ENCODE data around the gene AUTS2.

AUTS2 gene

DNA sequence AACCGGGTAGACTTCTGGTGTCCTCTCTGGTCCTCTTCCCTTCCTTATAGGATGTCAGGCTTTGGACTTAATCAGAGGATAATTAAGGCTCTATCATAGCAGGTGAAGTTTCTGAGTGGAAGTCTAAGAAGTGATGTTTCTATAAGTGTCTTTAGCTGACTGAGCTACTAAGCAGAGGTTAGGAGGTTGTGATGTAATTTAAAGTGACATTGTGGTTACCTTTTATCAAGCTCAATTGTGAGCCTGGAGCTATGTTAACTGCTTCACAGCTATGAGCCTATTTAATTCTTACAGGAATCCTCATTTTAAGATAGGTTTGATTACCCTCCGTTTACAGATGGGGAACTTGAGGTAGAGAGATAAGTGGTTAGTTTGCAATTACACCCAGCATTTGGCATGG is 365.1 kb downstream of the AUTS2 start:
- Histone ChIP-seq H3K4me3 (ENCODE audit: low read depth, low read length, poor library complexity, severe bottlenecking) (peak overlapping the region; percentile 31), H4K20me1 (ENCODE audit: insufficient read depth, low read length) (no peaks in the 10 kb centered on the region), H3K9ac (ENCODE audit: low read length) (peak overlapping the region; percentile 36; the same call in 1 of the 2 replicates), H3K27ac (ENCODE audit: low read depth, low read length, poor library complexity, severe bottlenecking) (peak overlapping the region; percentile 91), H2AFZ (ENCODE audit: low read length) (no peak overlapping the region), H3K4me2 (ENCODE audit: low read length) (peak overlapping the region; percentile 62), H3K27me3 (ENCODE audit: insufficient read depth, low read length) (no peaks in the 10 kb centered on the region), H3K9me2 (ENCODE audit: low read depth, low read length) (no peaks in the 10 kb centered on the region), H3K79me2 (ENCODE audit: insufficient read depth, low read length) (peaks cover 50% of the 10 kb centered on the region), H3K36me3 (ENCODE audit: insufficient read depth, low read length) (no peaks in the 10 kb centered on the region), H3F3A (ENCODE audit: insufficient read depth, low read length) (no peaks in the 10 kb centered on the region), H3K9me3 (ENCODE audit: low read length) (no peaks in the 10 kb centered on the region), H3K4me1 (ENCODE audit: insufficient read depth, low read length, severe bottlenecking) (peaks cover 65% of the 10 kb centered on the region)
- TF ChIP-seq EZH2 (IDR thresholded peaks at IDR 0.05; ENCODE audit: borderline replicate concordance, low read length), result no peak
- TF ChIP-seq, protein P1, sequence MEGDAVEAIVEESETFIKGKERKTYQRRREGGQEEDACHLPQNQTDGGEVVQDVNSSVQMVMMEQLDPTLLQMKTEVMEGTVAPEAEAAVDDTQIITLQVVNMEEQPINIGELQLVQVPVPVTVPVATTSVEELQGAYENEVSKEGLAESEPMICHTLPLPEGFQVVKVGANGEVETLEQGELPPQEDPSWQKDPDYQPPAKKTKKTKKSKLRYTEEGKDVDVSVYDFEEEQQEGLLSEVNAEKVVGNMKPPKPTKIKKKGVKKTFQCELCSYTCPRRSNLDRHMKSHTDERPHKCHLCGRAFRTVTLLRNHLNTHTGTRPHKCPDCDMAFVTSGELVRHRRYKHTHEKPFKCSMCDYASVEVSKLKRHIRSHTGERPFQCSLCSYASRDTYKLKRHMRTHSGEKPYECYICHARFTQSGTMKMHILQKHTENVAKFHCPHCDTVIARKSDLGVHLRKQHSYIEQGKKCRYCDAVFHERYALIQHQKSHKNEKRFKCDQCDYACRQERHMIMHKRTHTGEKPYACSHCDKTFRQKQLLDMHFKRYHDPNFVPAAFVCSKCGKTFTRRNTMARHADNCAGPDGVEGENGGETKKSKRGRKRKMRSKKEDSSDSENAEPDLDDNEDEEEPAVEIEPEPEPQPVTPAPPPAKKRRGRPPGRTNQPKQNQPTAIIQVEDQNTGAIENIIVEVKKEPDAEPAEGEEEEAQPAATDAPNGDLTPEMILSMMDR (IDR thresholded peaks at IDR 0.05; ENCODE audit: low read length), result no peak

DNA sequence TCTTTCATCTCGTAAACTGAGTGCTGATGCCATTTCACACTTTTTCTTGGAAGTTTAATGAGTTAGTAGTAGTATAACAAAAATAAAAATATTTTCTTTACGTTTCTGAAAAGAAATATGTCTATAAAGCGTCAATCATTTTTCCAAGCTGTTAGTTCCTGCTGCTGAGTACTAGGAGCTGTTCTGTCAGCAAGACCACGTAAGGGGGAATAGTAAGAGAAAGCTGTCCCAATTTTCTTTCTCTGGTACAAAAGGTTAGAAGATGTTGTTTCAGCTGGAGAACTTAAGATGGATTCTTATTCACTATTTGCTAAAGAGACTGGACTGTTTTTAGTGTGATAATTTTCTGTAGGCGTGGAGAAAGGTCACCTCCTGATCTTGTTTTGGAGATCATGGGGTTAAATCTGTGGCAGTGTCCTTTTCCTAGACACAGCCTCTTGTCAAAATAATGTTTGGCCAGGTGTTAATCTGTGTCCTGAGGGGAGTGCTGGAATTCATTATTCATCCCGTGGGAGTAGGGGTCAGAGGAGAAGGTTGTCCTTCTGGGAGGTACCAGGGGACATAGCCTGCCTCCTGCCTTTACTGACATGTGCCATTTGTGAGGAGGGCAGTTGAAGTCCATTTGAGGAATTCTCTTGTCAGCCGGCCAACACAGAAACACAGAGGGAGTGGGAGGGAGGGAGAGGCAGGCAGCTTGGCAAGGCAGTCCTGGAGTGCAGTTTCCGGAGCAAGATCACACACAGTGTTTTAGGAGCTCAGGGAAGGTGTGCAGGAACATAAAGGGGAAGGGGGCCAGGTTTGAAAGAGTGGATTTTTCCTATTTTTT is 368.7 kb downstream of the AUTS2 start:
- Histone ChIP-seq H3K9ac (ENCODE audit: low read length) (no peak overlapping the region), H3F3A (ENCODE audit: insufficient read depth, low read length) (no peaks in the 10 kb centered on the region), H3K27ac (ENCODE audit: low read depth, low read length, poor library complexity, severe bottlenecking) (no peak overlapping the region), H3K36me3 (ENCODE audit: insufficient read depth, low read length) (no peaks in the 10 kb centered on the region), H3K9me3 (ENCODE audit: low read length) (no peaks in the 10 kb centered on the region), H3K4me3 (ENCODE audit: low read depth, low read length, poor library complexity, severe bottlenecking) (no peak overlapping the region), H3K27me3 (ENCODE audit: insufficient read depth, low read length) (no peaks in the 10 kb centered on the region), H3K4me1 (ENCODE audit: insufficient read depth, low read length, severe bottlenecking) (peaks cover 31% of the 10 kb centered on the region), H2AFZ (ENCODE audit: low read length) (no peak overlapping the region), H3K4me2 (ENCODE audit: low read length) (no peak overlapping the region), H3K9me2 (ENCODE audit: low read depth, low read length) (no peaks in the 10 kb centered on the region), H4K20me1 (ENCODE audit: insufficient read depth, low read length) (no peaks in the 10 kb centered on the region), H3K79me2 (ENCODE audit: insufficient read depth, low read length) (peaks cover 28% of the 10 kb centered on the region)
- TF ChIP-seq, protein P1 (IDR thresholded peaks at IDR 0.05; ENCODE audit: low read length), result no peak
- TF ChIP-seq EZH2 (IDR thresholded peaks at IDR 0.05; ENCODE audit: borderline replicate concordance, low read length), result no peak

DNA sequence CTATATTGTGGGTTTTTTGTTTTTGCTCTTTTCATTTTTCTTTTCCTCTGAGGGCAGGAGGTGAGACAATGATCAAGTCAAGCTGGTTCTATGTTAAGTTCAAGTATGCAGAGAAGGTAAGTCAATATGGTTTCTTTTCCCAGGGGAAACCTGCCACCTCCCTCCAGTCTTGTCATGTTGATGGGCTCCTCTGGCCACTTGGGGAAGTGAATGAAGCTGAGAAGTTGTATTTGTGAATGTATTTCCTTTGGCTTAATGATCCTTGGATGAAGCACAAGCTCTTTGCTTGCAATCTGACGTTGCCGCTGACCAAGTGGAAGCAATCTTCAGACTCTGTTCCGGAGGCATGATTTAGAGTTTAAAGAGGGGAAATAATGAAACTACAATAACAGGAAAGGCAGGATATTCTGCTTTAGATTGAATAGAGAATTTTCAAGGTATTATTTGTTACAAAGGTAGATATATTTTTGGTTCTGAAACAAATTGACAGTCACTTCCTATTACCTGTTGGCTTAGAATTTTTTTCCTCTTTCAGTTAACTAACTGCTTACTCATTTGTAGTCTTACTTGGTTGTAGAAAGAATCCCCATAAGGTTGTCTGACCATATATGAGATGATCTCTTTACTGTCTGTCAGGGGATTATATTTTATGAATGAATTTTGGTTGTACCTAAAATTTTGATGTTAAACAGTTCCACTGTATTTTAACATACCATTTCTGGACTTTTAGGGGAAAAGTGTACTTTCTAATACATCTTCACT is 369.6 kb downstream of the AUTS2 start:
- peaks cover 35% of the 10 kb centered on the region for H3K79me2 ChIP-seq (ENCODE audit: insufficient read depth, low read length)

More for the DNA sequence above, 369.6 kb downstream of the AUTS2 start:
- Histone ChIP-seq H3K27ac (ENCODE audit: low read depth, low read length, poor library complexity, severe bottlenecking) (no peak overlapping the region), H3K27me3 (ENCODE audit: insufficient read depth, low read length) (no peaks in the 10 kb centered on the region), H3K9ac (ENCODE audit: low read length) (no peak overlapping the region), H3K4me2 (ENCODE audit: low read length) (no peak overlapping the region), H3K4me1 (ENCODE audit: insufficient read depth, low read length, severe bottlenecking) (peaks cover 23% of the 10 kb centered on the region), H2AFZ (ENCODE audit: low read length) (no peak overlapping the region), H3K9me3 (ENCODE audit: low read length) (no peaks in the 10 kb centered on the region), H3K4me3 (ENCODE audit: low read depth, low read length, poor library complexity, severe bottlenecking) (no peak overlapping the region), H3K9me2 (ENCODE audit: low read depth, low read length) (no peaks in the 10 kb centered on the region), H4K20me1 (ENCODE audit: insufficient read depth, low read length) (no peaks in the 10 kb centered on the region), H3F3A (ENCODE audit: insufficient read depth, low read length) (no peaks in the 10 kb centered on the region), H3K36me3 (ENCODE audit: insufficient read depth, low read length) (no peaks in the 10 kb centered on the region)
- TF ChIP-seq, protein P1 (IDR thresholded peaks at IDR 0.05; ENCODE audit: low read length), result no peak
- no peak for TF ChIP-seq EZH2 (IDR thresholded peaks at IDR 0.05; ENCODE audit: borderline replicate concordance, low read length)

All from OCI-LY1 (cell line).